H1 (cell line): Measurements from ENCODE around the gene SIT1. TPM values are rescaled to one million over a fixed set of nuclear protein-coding genes. Genes with fewer than 3 reads are reported as not detected.

Experiments used
- CTCF ChIA-PET: fragments of 300-600 bp; sonication (Branson Sonifier 250); formaldehyde crosslinking; loops from one replicate; lab custom pipeline; 2021; ENCODE audit not compliant: partially characterized antibody; lab: Charles Lee
- POLR2A ChIA-PET: fragments of 300-600 bp; sonication (Branson Sonifier 250); formaldehyde crosslinking; loops from one replicate; lab custom pipeline; 2021; ENCODE audit warnings: inconsistent platforms; ENCODE audit not compliant: partially characterized antibody; lab: Charles Lee
- DNase-seq, 2 experiments: peaks; one replicate each; pipeline versions ENCODE4 v3.0.0 to v3.0.0-alpha.2; 2010 to 2022; ENCODE audit warnings: low spot score in 2 of 2, low read depth in 1 of 2, mixed read lengths in 1 of 2
- FAIRE-seq: peaks from 2 replicates; lab custom pipeline; 2011; peaks lifted over from hg19 to GRCh38; lab: Jason Lieb, UNC
- H2AFZ ChIP-seq: 2 replicates; pipeline ENCODE4 v1.8.1; 2012; ENCODE audit warnings: low read length, inconsistent platforms
- H2AK5ac ChIP-seq: 2 replicates; pipeline ENCODE4 v1.6.1; 2013; ENCODE audit warnings: low read depth, low read length
- H2BK120ac ChIP-seq: replicated peaks from 2 replicates; pipeline ENCODE3; 2013; ENCODE audit warnings: low read depth, low read length, inconsistent platforms
- H2BK12ac ChIP-seq: 2 replicates; pipeline ENCODE4 v1.6.1; 2013; ENCODE audit warnings: low read depth, low read length
- H2BK15ac ChIP-seq: 2 replicates; pipeline ENCODE4 v1.6.1; 2013; ENCODE audit warnings: low read length
- H2BK20ac ChIP-seq: 2 replicates; pipeline ENCODE4 v1.6.1; 2013; ENCODE audit warnings: low read length
- H2BK5ac ChIP-seq: 2 replicates; pipeline ENCODE4 v1.6.1; 2013; ENCODE audit warnings: low read depth, low read length
- H3K14ac ChIP-seq: 2 replicates; pipeline ENCODE4 v1.6.1; 2013; ENCODE audit warnings: inconsistent platforms; ENCODE audit not compliant: insufficient read length
- H3K18ac ChIP-seq: 2 replicates; pipeline ENCODE4 v1.6.1; 2013; ENCODE audit warnings: low read length; ENCODE audit errors: extremely low read depth
- H3K23ac ChIP-seq: 2 replicates; pipeline ENCODE4 v1.6.1; 2013; ENCODE audit warnings: inconsistent platforms; ENCODE audit not compliant: insufficient read length
- H3K23me2 ChIP-seq: 2 replicates; pipeline ENCODE4 v1.6.1; 2013; ENCODE audit warnings: low read depth, low read length
- H3K27ac ChIP-seq: 2 replicates; pipeline ENCODE4 v1.6.1; 2011; ENCODE audit warnings: low read depth, low read length, inconsistent platforms
- H3K27me3 ChIP-seq, 4 experiments: replicated peaks in 1 of 4; 1 replicate in 1 of 4; 2 replicates in 3 of 4; pipeline versions ENCODE4 v1.6.1 to v1.8.1; 2011 to 2013; ENCODE audit warnings: low read length in 3 of 4, mild to moderate bottlenecking in 3 of 4, inconsistent platforms in 2 of 4, mixed read lengths in 2 of 4, moderate library complexity in 1 of 4; ENCODE audit not compliant: control insufficient read depth in 3 of 4, insufficient read depth in 3 of 4; ENCODE audit errors: extremely low read depth in 1 of 4
- H3K36me3 ChIP-seq, 4 experiments: 2 replicates each; pipeline versions ENCODE4 v1.6.1 to v1.8.1; 2011 to 2013; ENCODE audit warnings: mild to moderate bottlenecking in 4 of 4, low read length in 3 of 4, moderate library complexity in 2 of 4, control low read depth in 1 of 4, inconsistent platforms in 1 of 4; ENCODE audit not compliant: insufficient read depth in 4 of 4, control insufficient read depth in 2 of 4
- H3K4ac ChIP-seq: replicated peaks from 2 replicates; pipeline ENCODE3; 2013; ENCODE audit warnings: low read length, low read depth, mixed read lengths, inconsistent platforms; ENCODE audit not compliant: insufficient read length
- H3K4me1 ChIP-seq, 4 experiments: replicated peaks in 1 of 4; 1 replicate in 1 of 4; 2 replicates in 3 of 4; pipeline versions ENCODE4 v1.6.1 to v1.8.1; 2011 to 2013; ENCODE audit warnings: low read length in 3 of 4, inconsistent platforms in 2 of 4, mixed read lengths in 1 of 4; ENCODE audit not compliant: insufficient read depth in 4 of 4, control insufficient read depth in 3 of 4
- H3K4me2 ChIP-seq, 2 experiments: 2 replicates each; pipeline versions ENCODE4 v1.6.1 to v1.8.1; 2011 to 2013; ENCODE audit warnings: low read depth in 2 of 2, low read length in 2 of 2, control low read depth in 1 of 2, inconsistent platforms in 1 of 2, mild to moderate bottlenecking in 1 of 2; ENCODE audit not compliant: insufficient read depth in 1 of 2
- H3K4me3 ChIP-seq, 4 experiments: fragments of 200-600, 300-600 bp in 1 of 4; sonication (generic), shearing (Covaris generic), sonication (Bioruptor Twin) in 1 of 4; 2 replicates each; pipeline versions ENCODE4 v1.5.1 to v1.8.1; 2011 to 2016; ENCODE audit warnings: low read length in 4 of 4, low read depth in 3 of 4, control low read depth in 2 of 4, inconsistent platforms in 2 of 4, mild to moderate bottlenecking in 2 of 4, mixed read lengths in 1 of 4, moderate library complexity in 1 of 4; ENCODE audit not compliant: insufficient read depth in 2 of 4; ENCODE audit errors: extremely low read depth in 1 of 4
- H3K56ac ChIP-seq: replicated peaks from 2 replicates; pipeline ENCODE3; 2013; ENCODE audit warnings: low read depth, mild to moderate bottlenecking, mixed read lengths, low read length, inconsistent platforms; ENCODE audit not compliant: insufficient read length
- H3K79me1 ChIP-seq: 2 replicates; pipeline ENCODE4 v1.6.1; 2013; ENCODE audit warnings: low read depth, low read length, control low read depth
- H3K79me2 ChIP-seq, 2 experiments: 2 replicates each; pipeline versions ENCODE4 v1.6.1 to v1.8.1; 2012 to 2013; ENCODE audit warnings: low read length in 2 of 2, mild to moderate bottlenecking in 2 of 2, inconsistent platforms in 1 of 2; ENCODE audit not compliant: insufficient read depth in 2 of 2, control insufficient read depth in 1 of 2
- H3K9ac ChIP-seq, 4 experiments: replicated peaks in 1 of 4; 1 replicate in 1 of 4; 2 replicates in 3 of 4; pipeline versions ENCODE4 v1.6.1 to v1.8.1; 2011 to 2013; ENCODE audit warnings: low read depth in 3 of 4, low read length in 3 of 4, control low read depth in 2 of 4, mild to moderate bottlenecking in 2 of 4, moderate library complexity in 2 of 4, inconsistent platforms in 1 of 4; ENCODE audit errors: extremely low read depth in 1 of 4
- H3K9me3 ChIP-seq, 2 experiments: 2 replicates each; pipeline versions ENCODE4 v1.6.1 to v1.8.1; 2012 to 2013; ENCODE audit warnings: mild to moderate bottlenecking in 2 of 2, moderate library complexity in 2 of 2, control low read depth in 1 of 2, inconsistent platforms in 1 of 2, low read depth in 1 of 2, low read length in 1 of 2, mixed read lengths in 1 of 2; ENCODE audit not compliant: insufficient read depth in 2 of 2
- H4K20me1 ChIP-seq, 2 experiments: replicated peaks in 1 of 2; 2 replicates each; pipeline versions ENCODE3 to v1.8.1; 2011 to 2013; ENCODE audit warnings: inconsistent platforms in 2 of 2, low read length in 2 of 2, mild to moderate bottlenecking in 1 of 2; ENCODE audit not compliant: insufficient read depth in 2 of 2, control insufficient read depth in 1 of 2
- H4K5ac ChIP-seq: 2 replicates; pipeline ENCODE4 v1.6.1; 2013; ENCODE audit warnings: low read length, low read depth, mixed read lengths, inconsistent platforms; ENCODE audit not compliant: insufficient read length
- H4K8ac ChIP-seq: 2 replicates; pipeline ENCODE4 v1.8.0; 2013; ENCODE audit warnings: mild to moderate bottlenecking, moderate library complexity, low read length, inconsistent platforms; ENCODE audit not compliant: insufficient read depth; ENCODE audit errors: extremely low read depth
- H4K91ac ChIP-seq: replicated peaks from 2 replicates; pipeline ENCODE3; 2013; ENCODE audit warnings: low read length, mixed read lengths, inconsistent platforms; ENCODE audit not compliant: insufficient read length
- KDM4A ChIP-seq: IDR thresholded peaks from one replicate; pipeline ENCODE4 v1.7.1; 2012; ENCODE audit warnings: low read depth, mild to moderate bottlenecking, moderate library complexity, low read length, inconsistent platforms; ENCODE audit not compliant: severe bottlenecking
- NANOG ChIP-seq: IDR thresholded peaks from 2 replicates; pipeline ENCODE4 v1.6.1; 2011; ENCODE audit warnings: low read length, low read depth, mild to moderate bottlenecking, inconsistent platforms; ENCODE audit not compliant: insufficient read depth, poor library complexity, severe bottlenecking
- RNF2 ChIP-seq: fragments of 200-900, 300-1000 bp; sonication (generic); IDR thresholded peaks from 2 replicates; pipeline ENCODE4 v1.7.1; 2016; ENCODE audit warnings: borderline replicate concordance, low read depth, mild to moderate bottlenecking, antibody characterized with exemption, low read length; ENCODE audit not compliant: poor library complexity, severe bottlenecking; ENCODE audit errors: missing control alignments
- SAP30 ChIP-seq: fragments of 300-600 bp; sonication (generic); IDR thresholded peaks from 2 replicates; pipeline ENCODE4 v1.7.1; 2012; ENCODE audit warnings: low read length, moderate library complexity, mild to moderate bottlenecking, inconsistent platforms; ENCODE audit not compliant: insufficient read depth, insufficient replicate concordance
- SRF ChIP-seq: IDR thresholded peaks from 2 replicates; pipeline ENCODE4 v1.6.1; 2011; ENCODE audit warnings: mild to moderate bottlenecking, low read depth, low read length, moderate library complexity
- WGBS, 2 experiments: shearing (Covaris generic) in 1 of 2; methylation state at CpG; one replicate each; pipeline versions ENCODE4 v1.1.6 to v1.1.7; 2013 to 2015; ENCODE audit warnings: low lambda C conversion rate in 2 of 2, mixed read lengths in 2 of 2, inconsistent platforms in 1 of 2, low coverage in 1 of 2, missing lambda C conversion rate in 1 of 2; ENCODE audit not compliant: insufficient replicate concordance in 2 of 2, insufficient coverage in 1 of 2, insufficient read length in 1 of 2; ENCODE audit errors: extremely low coverage in 1 of 2, missing lambda C conversion rate in 1 of 2; 5-methylcytosine and 5-hydroxymethylcytosine counted together
- polyA plus RNA-seq, 7 experiments: library from polyadenylated mRNA; depleted of rRNA in 3 of 7; stranded (reverse) in 5 of 7; unstranded in 2 of 7; fragments of >200 nt in 5 of 7; fragments of 200-250 nt in 2 of 7; gene quantifications; 1 replicate in 5 of 7; 2 replicates in 1 of 7; 4 replicates in 1 of 7; pipeline versions ENCODE4 v1.2.1 to v1.2.3, GENCODE V29; 2011 to 2013; ENCODE audit warnings: missing spikeins in 2 of 7, mixed read lengths in 2 of 7
- total RNA-seq: library from RNA; stranded (reverse); fragmentation: NEBNext Ultra II Directional; extraction: Animal tissue kit (Norgen Biotek cat#: 25700); gene quantifications from 2 replicates; pipeline ENCODE4 v1.2.1, GENCODE V29; 2021

The SIT1 gene
- total and polyA plus RNA-seq, 2 of the 8 experiments (the other 6 are each of a cell fraction or from before 2014, with no cell fraction given) = 8.2 to 12.8 TPM

- Histone ChIP-seq H4K5ac (no peak overlapping the region), H3K27ac (no peak overlapping the region), H3K27me3 (peaks cover 0 to 18% (median 14%) of the 10 kb centered on the region in 4 experiments; a peak in 4 of 7 replicates), H3K23me2 (peaks cover 9% of the 10 kb centered on the region), H4K20me1 (no peaks in the 10 kb centered on the region)
- WGBS, 2 experiments = 85% methylated on average over 14 of the region's 17 CpGs; no CpG with 5 or more reads in 1 of the 2 experiments
- no peak for FAIRE-seq
- no peak for TF ChIP-seq SAP30
- TF ChIP-seq NANOG = no peak
- TF ChIP-seq KDM4A = no peak
- no peak for TF ChIP-seq SRF
- TF ChIP-seq RNF2 = no peak
- TF ChIP-seq, all 59 proteins: peak for 0
- no peak overlapping the region for H3K9ac ChIP-seq
- no peak overlapping the region for H3K18ac ChIP-seq
- ChIA-PET CTCF (interaction anchor here (0.8 to 4.1 kb wide), 9 partner anchors 8 to 138 kb away, joined by 3 to 21 read pairs (median 5); partner anchors contain the start of genes ARHGEF39 and TESK1), POLR2A (interaction anchor here (0.9 to 1.2 kb wide), 3 partner anchors 28 to 32 kb away, joined by 3 read pairs; partner anchors contain the start of gene SIT1)
- no peaks in the 10 kb centered on the region for H3K36me3 ChIP-seq
- H3K4me1 ChIP-seq = peaks cover 0 to 9% (median 5%) of the 10 kb centered on the region in 4 experiments; a peak in 4 of 7 replicates
- H2BK15ac ChIP-seq = peak overlapping the region; percentile 90; the same call in 1 of the 2 replicates
- H3K23ac ChIP-seq = no peak overlapping the region
- no peak overlapping the region for H2BK12ac ChIP-seq
- no peaks in the 10 kb centered on the region for H3K9me3 ChIP-seq
- H2AFZ ChIP-seq = no peak overlapping the region
- H3K4me3 ChIP-seq = no peak overlapping the region
- H3K4ac ChIP-seq = no peak overlapping the region
- no peaks in the 10 kb centered on the region for H3K79me2 ChIP-seq
- H2BK5ac ChIP-seq = no peak overlapping the region; the same call in 1 of the 2 replicates
- no peak overlapping the region for H4K91ac ChIP-seq
- H2BK20ac ChIP-seq = no peak overlapping the region
- H2AK5ac ChIP-seq = no peak overlapping the region
- H3K14ac ChIP-seq = no peak overlapping the region
- H3K4me2 ChIP-seq = no peak overlapping the region
- H4K8ac ChIP-seq = no peak overlapping the region
- no peak overlapping the region for H2BK120ac ChIP-seq
- H3K79me1 ChIP-seq = no peaks in the 10 kb centered on the region
- H3K56ac ChIP-seq = no peak overlapping the region
- DNase-seq = no peak
Measured at GRCh38 chr9:35618854-35619799, 31.6 kb downstream of the SIT1 start.
